Neuron (in vitro differentiated cells): ENCODE data around the gene GFOD1.
"Not testable (repeated sequence)": the region's sequence is repeated elsewhere in the genome, so short reads cannot be mapped to it uniquely, and the experiment has no call there.

Source experiments
- H2AFZ ChIP-seq: one replicate; pipeline ENCODE4 v1.6.1; 2013; ENCODE audit warnings: low read depth, mild to moderate bottlenecking, inconsistent platforms, low read length, moderate library complexity
- H3K27me3 ChIP-seq: one replicate; pipeline ENCODE4 v1.6.1; 2013; ENCODE audit warnings: low read length; ENCODE audit not compliant: insufficient read depth
- H3K36me3 ChIP-seq: one replicate; pipeline ENCODE4 v1.6.1; 2013; ENCODE audit warnings: low read length; ENCODE audit not compliant: insufficient read depth
- H3K4me1 ChIP-seq: one replicate; pipeline ENCODE4 v1.6.1; 2013; ENCODE audit warnings: low read length; ENCODE audit not compliant: insufficient read depth
- H3K4me3 ChIP-seq: 2 replicates; pipeline ENCODE4 v1.5.1; 2013; ENCODE audit warnings: mild to moderate bottlenecking, low read length, moderate library complexity
- H3K9me3 ChIP-seq: one replicate; pipeline ENCODE4 v1.6.1; 2013; ENCODE audit warnings: low read length

Gene GFOD1

DNA sequence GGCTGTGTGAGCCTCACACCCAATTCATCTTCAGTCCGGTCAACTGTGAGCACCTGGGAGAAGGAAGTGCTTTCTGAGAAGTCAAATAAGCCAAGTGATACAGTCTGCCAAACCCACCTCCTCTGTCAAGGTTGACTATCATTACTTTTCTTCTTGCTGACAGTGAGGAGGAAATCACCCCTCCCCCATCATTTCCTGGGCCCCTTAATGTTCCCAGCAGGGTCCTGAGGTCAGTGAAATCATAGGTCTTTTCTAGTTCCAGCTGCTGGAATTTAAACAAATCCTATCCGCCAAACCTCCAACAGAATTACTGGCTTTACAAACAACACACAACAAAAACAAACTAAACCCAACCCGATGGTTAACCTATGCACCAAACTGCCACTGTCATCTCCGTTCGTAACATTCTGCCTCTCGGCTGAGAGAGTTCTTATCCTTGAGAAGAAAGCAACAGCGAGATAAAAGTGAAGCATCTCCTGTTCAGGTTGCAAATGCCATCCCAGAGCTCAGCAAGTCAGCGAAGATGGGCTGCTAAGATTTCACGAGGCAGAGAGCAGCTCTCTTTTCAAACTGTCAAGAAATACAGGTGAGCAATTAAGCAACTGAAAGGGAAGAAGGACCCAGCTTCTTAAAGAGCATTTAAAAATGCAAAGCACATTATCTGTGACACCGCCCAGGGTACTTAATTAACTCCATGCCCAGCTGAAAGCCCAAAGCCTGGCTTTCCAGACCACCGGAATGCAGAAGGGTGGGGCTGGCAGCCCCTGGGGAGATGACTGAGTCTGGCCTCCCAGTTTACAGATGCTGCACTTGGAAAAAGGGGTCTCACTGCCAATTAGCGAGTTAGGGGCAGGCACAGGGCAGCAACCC, 24.7 kb downstream of the GFOD1 start:
- no peaks in the 10 kb centered on the region for H3K27me3 ChIP-seq
- no peak overlapping the region for H3K4me3 ChIP-seq
- H3K36me3 ChIP-seq, result no peaks in the 10 kb centered on the region
- peaks cover 7% of the 10 kb centered on the region for H3K4me1 ChIP-seq
- no peak overlapping the region for H2AFZ ChIP-seq
- no peaks in the 10 kb centered on the region for H3K9me3 ChIP-seq

GRCh38 chr6:13461805-13462204, 25.6 kb downstream of the GFOD1 start:
- Histone ChIP-seq H3K4me3 (no peak overlapping the region), H3K9me3 (no peaks in the 10 kb centered on the region), H2AFZ (no peak overlapping the region), H3K27me3 (no peaks in the 10 kb centered on the region), H3K4me1 (peaks cover 7% of the 10 kb centered on the region), H3K36me3 (no peaks in the 10 kb centered on the region)

DNA sequence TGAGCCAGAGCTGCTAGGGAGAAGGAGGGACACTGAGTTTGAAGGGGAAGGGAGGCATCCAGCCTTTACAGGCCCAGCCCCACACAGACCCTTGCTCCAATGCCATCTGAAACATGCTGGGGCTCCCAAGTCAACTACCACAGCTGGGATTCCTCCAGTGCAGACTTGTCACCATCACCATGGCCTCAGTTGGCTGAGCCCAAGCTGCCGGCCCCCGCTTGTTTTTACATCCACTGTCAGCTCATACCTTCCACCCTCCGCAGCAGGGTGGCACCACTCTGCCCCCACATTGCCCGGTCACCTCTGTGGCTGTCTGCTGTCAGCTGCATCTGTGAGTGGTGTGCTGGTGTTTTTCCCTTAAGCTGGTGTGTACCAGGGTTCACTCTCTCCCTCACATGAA, 26.1 kb downstream of the GFOD1 start:
- Histone ChIP-seq H2AFZ (no peak overlapping the region), H3K4me1 (peaks cover 7% of the 10 kb centered on the region), H3K36me3 (no peaks in the 10 kb centered on the region), H3K4me3 (no peak overlapping the region), H3K27me3 (no peaks in the 10 kb centered on the region), H3K9me3 (no peaks in the 10 kb centered on the region)

- not testable (repeated sequence) for H3K9me3 ChIP-seq, H3K27me3 ChIP-seq, H3K36me3 ChIP-seq, H3K4me3 ChIP-seq, H3K4me1 ChIP-seq, H2AFZ ChIP-seq
These were observed 27.1 kb downstream of the GFOD1 start for GRCh38 chr6:13460289-13460688.

GRCh38 chr6:13457577-13457976, 29.8 kb downstream of the GFOD1 start:
- H3K4me3 ChIP-seq, result no peak overlapping the region
- H3K4me1 ChIP-seq, result peaks cover 6% of the 10 kb centered on the region
- no peak overlapping the region for H2AFZ ChIP-seq
- H3K27me3 ChIP-seq, result no peaks in the 10 kb centered on the region
- no peaks in the 10 kb centered on the region for H3K9me3 ChIP-seq
- no peaks in the 10 kb centered on the region for H3K36me3 ChIP-seq

DNA sequence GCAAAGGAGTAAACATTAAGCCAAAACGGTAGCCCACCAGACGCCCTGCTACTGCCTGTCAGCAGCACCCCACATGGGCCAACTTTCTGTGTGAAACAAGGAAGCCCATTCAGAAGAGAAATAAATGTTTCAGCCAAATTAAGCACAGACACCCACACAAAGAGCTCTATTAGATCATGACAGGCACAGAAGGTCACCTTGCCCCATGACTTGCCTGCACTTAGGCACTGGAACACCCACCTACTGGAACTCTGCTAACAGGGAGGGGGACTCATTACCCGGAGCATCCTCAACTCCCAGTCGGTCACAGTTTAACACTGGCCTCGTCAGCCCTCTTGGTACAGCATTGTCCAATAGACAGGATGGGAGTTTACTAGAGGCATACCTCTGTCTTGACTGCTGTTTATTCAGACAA, 31.8 kb downstream of the GFOD1 start:
- no peak overlapping the region for H2AFZ ChIP-seq
- no peaks in the 10 kb centered on the region for H3K27me3 ChIP-seq
- H3K4me1 ChIP-seq, result peaks cover 2% of the 10 kb centered on the region
- no peak overlapping the region for H3K4me3 ChIP-seq
- H3K9me3 ChIP-seq, result no peaks in the 10 kb centered on the region
- no peaks in the 10 kb centered on the region for H3K36me3 ChIP-seq

DNA sequence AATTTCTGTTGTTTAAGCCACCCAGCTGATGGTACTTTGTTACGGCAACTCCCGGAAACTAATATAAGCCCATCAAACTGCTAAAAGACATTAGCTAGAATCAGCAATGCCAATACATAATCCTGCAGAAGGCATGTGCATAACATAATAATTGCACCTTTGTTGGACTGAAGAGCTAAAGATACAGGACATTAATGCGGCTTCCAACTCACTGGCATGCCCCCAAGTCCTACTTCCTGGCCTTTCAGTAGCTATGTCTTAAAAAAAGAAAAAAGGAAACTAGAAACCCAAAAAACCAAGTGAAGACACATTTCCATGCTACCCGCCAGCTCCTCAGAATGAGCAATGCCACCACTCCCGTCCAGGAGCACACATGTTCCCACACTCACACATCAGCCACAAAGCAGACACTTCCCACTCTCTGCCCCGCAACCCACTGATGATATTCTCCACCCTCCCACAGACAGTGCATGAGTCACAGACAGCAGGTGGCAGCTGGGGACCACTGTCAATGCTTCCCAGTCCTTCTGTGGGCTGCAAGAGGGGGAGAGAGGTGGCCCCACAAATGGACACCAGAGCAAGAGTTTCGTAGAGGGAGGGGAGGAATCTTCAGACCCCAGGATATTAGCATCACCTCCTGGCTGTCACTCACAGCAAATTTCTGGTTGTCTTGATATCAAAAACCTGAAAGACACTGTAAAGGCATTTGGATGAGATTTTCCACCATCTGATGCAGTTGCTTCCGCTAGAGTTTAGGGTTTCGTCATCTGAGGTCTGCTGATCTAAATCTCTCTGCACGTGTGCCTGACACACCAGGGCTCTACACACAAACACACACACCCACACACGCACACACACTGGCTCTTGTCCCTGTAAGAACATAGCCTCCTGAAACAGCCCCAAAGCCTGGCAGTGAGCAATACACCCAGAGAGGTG, 32.8 kb downstream of the GFOD1 start:
- no peaks in the 10 kb centered on the region for H3K36me3 ChIP-seq
- H3K4me1 ChIP-seq, result peaks cover 2% of the 10 kb centered on the region
- H3K27me3 ChIP-seq, result no peaks in the 10 kb centered on the region
- H3K4me3 ChIP-seq, result no peak overlapping the region
- H2AFZ ChIP-seq, result no peak overlapping the region
- H3K9me3 ChIP-seq, result no peaks in the 10 kb centered on the region

DNA sequence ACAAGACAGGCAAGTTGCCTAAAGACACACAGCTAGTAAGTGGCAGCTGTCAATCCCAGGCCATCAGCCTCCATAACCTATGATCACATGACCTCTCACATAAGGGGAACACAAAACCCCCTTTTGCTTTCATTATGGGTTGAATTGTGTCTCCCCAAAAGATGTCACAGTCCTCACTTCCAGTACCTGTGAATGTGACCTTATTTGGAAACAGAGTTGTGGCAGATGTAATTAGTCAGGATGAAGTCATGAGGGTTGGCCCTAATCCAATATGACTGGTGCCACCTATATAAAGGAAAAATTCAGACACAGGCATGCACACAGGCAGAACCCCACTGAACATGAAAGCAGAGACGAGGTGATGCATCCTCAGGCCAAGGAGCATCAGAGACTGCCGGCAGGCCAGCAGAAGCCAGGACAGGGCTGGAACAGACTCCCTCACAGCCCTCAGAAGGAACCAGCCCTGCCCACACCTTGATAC, 33.6 kb downstream of the GFOD1 start:
- no peaks in the 10 kb centered on the region for H3K36me3 ChIP-seq
- H3K4me3 ChIP-seq, result no peak overlapping the region
- H3K27me3 ChIP-seq, result no peaks in the 10 kb centered on the region
- no peak overlapping the region for H2AFZ ChIP-seq
- peaks cover 2% of the 10 kb centered on the region for H3K4me1 ChIP-seq
- no peaks in the 10 kb centered on the region for H3K9me3 ChIP-seq

DNA sequence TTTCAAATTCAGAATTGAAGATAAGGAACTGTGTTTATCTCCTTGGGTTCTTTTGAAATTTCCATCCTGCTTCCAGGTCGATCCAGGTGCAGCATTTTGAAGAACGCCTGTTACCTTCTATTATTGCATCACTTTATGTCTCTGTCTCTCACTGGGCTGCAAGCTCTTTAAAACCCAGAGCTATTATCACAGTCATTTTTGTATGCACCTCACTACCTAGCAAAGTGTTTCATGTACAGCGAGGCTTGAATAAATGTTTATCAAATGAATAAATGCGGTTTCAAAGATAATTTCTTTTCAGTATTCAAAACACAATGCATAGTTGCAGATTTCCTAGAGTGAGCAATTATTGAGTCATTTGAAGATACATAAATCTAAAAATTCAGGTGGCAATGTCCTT, 34.2 kb downstream of the GFOD1 start:
- Histone ChIP-seq H3K27me3 (no peaks in the 10 kb centered on the region), H3K36me3 (no peaks in the 10 kb centered on the region), H2AFZ (no peak overlapping the region), H3K4me3 (no peak overlapping the region), H3K4me1 (peaks cover 2% of the 10 kb centered on the region), H3K9me3 (no peaks in the 10 kb centered on the region)

GRCh38 chr6:13452346-13453117, 34.9 kb downstream of the GFOD1 start:
- H2AFZ ChIP-seq, result no peak overlapping the region
- no peak overlapping the region for H3K4me3 ChIP-seq
- H3K4me1 ChIP-seq, result peaks cover 2% of the 10 kb centered on the region
- no peaks in the 10 kb centered on the region for H3K36me3 ChIP-seq
- H3K9me3 ChIP-seq, result no peaks in the 10 kb centered on the region
- H3K27me3 ChIP-seq, result no peaks in the 10 kb centered on the region

DNA sequence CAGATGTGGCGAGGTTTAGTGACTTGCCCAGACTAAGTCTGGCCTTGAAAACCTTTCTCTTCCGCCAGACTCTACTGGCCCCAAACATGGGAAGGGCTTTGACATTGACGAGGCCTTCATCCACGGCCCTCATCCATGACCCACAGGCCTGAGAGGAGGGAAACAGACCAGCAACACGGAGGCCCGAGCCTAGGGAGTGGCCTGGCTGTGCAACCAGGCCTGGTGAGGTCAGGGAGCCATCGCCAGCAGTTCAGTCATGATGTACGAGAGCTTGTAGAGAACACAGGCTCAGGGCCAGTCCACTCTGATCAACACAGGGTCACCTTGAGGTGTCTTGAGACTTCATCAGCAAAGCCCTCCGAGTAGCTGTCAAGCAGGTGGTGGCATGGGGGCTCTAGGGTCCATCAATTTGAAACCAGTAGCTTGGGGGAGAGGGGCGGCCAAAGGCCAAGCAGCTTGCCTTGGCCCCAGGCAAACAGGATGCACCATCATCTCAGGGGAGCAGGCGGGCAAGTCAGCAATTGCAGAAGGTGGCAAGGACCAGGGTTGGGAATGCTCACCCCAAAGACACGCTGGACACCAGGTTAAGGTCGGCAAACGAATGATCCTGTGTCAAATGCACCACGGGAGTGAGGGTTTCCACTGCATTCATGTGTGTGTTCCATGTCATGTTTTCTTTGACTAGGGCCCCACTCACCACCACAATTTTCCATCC, 36.1 kb downstream of the GFOD1 start:
- no peaks in the 10 kb centered on the region for H3K27me3 ChIP-seq
- H3K9me3 ChIP-seq, result no peaks in the 10 kb centered on the region
- H3K4me3 ChIP-seq, result no peak overlapping the region
- peaks cover 2% of the 10 kb centered on the region for H3K4me1 ChIP-seq
- H2AFZ ChIP-seq, result no peak overlapping the region
- no peaks in the 10 kb centered on the region for H3K36me3 ChIP-seq

GRCh38 chr6:13450628-13451027, 36.8 kb downstream of the GFOD1 start:
- no peaks in the 10 kb centered on the region for H3K36me3 ChIP-seq
- H3K27me3 ChIP-seq, result no peaks in the 10 kb centered on the region
- no peaks in the 10 kb centered on the region for H3K9me3 ChIP-seq
- H3K4me3 ChIP-seq, result no peak overlapping the region
- H3K4me1 ChIP-seq, result peaks cover 2% of the 10 kb centered on the region
- H2AFZ ChIP-seq, result no peak overlapping the region
